HepG2 (cell line): Measurements from ENCODE around the gene GATM. TPM values are rescaled to one million over a fixed set of nuclear protein-coding genes. Genes with fewer than 3 reads are reported as not detected.

Experiments
- ATAC-seq: fragments of 200-7000 bp; cut with Tn5 transposase; 3 replicates; pipeline ENCODE4 v1.9.1; 2020; ENCODE audit warnings: mild to moderate bottlenecking, moderate library complexity
- BruUV-seq: library from RNA; stranded (reverse); fragments of 400-500 nt; replicated peaks from 2 replicates; lab custom pipeline; 2021; lab: Mats Ljungman, UMichigan
- CTCF ChIA-PET: fragments of 300-600 bp; formaldehyde crosslinking; extraction: SDS; loops from one replicate; lab custom pipeline; 2021; ENCODE audit warnings: low total read pairs, inconsistent platforms, low intra/inter-chr PET ratio; lab: Yijun Ruan, JAX
- POLR2A ChIA-PET: fragments of 350-600 bp; sonication (Branson Sonifier 250); formaldehyde crosslinking; loops from one replicate; lab custom pipeline; 2020; ENCODE audit warnings: antibody characterized with exemption, inconsistent platforms; lab: Yijun Ruan, JAX
- DNase-seq: peaks from one replicate; pipeline ENCODE4 v3.0.0-alpha.2; 2015; ENCODE audit warnings: low spot score
- FAIRE-seq: peaks from 3 replicates; lab custom pipeline; 2011; peaks lifted over from hg19 to GRCh38; lab: Jason Lieb, UNC
- H2AFZ ChIP-seq: one replicate; pipeline ENCODE4 v1.6.1; 2011; ENCODE audit warnings: low read length, inconsistent platforms
- H3K27ac ChIP-seq: fragments of 300-600 bp; 3 replicates; pipeline ENCODE4 v1.8.0; 2011; ENCODE audit warnings: mixed run types, mild to moderate bottlenecking, mixed read lengths, low read length, inconsistent platforms; ENCODE audit not compliant: insufficient read depth; ENCODE audit errors: extremely low read length
- H3K27me3 ChIP-seq, 2 experiments: fragments of 200-600 bp in 1 of 2; 2 replicates in 1 of 2; 3 replicates in 1 of 2; pipeline versions ENCODE4 v1.6.0 to v1.8.0; 2011; ENCODE audit warnings: low read length in 2 of 2, mild to moderate bottlenecking in 2 of 2, moderate library complexity in 2 of 2, inconsistent platforms in 1 of 2; ENCODE audit not compliant: insufficient read depth in 2 of 2, control insufficient read depth in 1 of 2
- H3K36me3 ChIP-seq, 2 experiments: fragments of 200-600 bp in 1 of 2; replicated peaks in 1 of 2; 2 replicates in 1 of 2; 3 replicates in 1 of 2; pipeline versions ENCODE4 v1.5.1 to v1.8.0; 2011; ENCODE audit warnings: low read length in 2 of 2, inconsistent platforms in 1 of 2; ENCODE audit not compliant: insufficient read depth in 2 of 2, control insufficient read depth in 1 of 2
- H3K4me1 ChIP-seq: 2 replicates; pipeline ENCODE4 v1.5.1; 2012; ENCODE audit warnings: low read length, inconsistent platforms; ENCODE audit not compliant: insufficient read depth
- H3K4me2 ChIP-seq: 2 replicates; pipeline ENCODE4 v1.6.0; 2011; ENCODE audit warnings: low read depth, low read length, inconsistent platforms
- H3K4me3 ChIP-seq, 3 experiments: fragments of 200-600 bp in 1 of 3; sonication (generic), shearing (Covaris generic) in 1 of 3; replicated peaks in 1 of 3; 2 replicates each; pipeline ENCODE4 v1.5.1; 2011 to 2016; ENCODE audit warnings: low read length in 3 of 3, inconsistent platforms in 2 of 3, low read depth in 2 of 3, mild to moderate bottlenecking in 2 of 3, control low read depth in 1 of 3, mixed read lengths in 1 of 3; ENCODE audit not compliant: insufficient read depth in 1 of 3
- H3K79me2 ChIP-seq: one replicate; pipeline ENCODE4 v1.6.1; 2011; ENCODE audit warnings: low read length, inconsistent platforms; ENCODE audit not compliant: insufficient read depth
- H3K9ac ChIP-seq: 2 replicates; pipeline ENCODE4 v1.6.0; 2011; ENCODE audit warnings: mild to moderate bottlenecking, low read depth, low read length, inconsistent platforms; ENCODE audit not compliant: insufficient read depth
- H3K9me3 ChIP-seq: 2 replicates; pipeline ENCODE4 v1.5.1; 2012; ENCODE audit warnings: mild to moderate bottlenecking, low read length
- H4K20me1 ChIP-seq: 2 replicates; pipeline ENCODE4 v1.6.0; 2011; ENCODE audit warnings: inconsistent platforms, mild to moderate bottlenecking, low read length, moderate library complexity; ENCODE audit not compliant: insufficient read depth
- ARID3A ChIP-seq: IDR thresholded peaks from 2 replicates; pipeline ENCODE4 v1.6.1; 2012; ENCODE audit warnings: low read depth, low read length, improper control_type of control experiment
- BCL6 ChIP-seq: IDR thresholded peaks from 2 replicates; pipeline ENCODE4 v1.6.1; 2016; ENCODE audit warnings: missing genetic modification reagents, missing compliant biosample characterization
- CEBPG ChIP-seq: IDR thresholded peaks from 2 replicates; pipeline ENCODE4 v1.6.1; 2016
- DRAP1 ChIP-seq: IDR thresholded peaks from 2 replicates; pipeline ENCODE4 v1.6.1; 2016; ENCODE audit warnings: missing genetic modification reagents, missing compliant biosample characterization
- FOXA3 ChIP-seq: IDR thresholded peaks from 2 replicates; pipeline ENCODE4 v1.6.1; 2016; ENCODE audit warnings: missing genetic modification reagents, missing compliant biosample characterization
- IRF2 ChIP-seq: IDR thresholded peaks from 2 replicates; pipeline ENCODE4 v1.6.1; 2018; ENCODE audit warnings: missing genetic modification reagents, missing compliant biosample characterization
- NFATC3 ChIP-seq: sonication (generic); formaldehyde crosslinking; IDR thresholded peaks from 2 replicates; pipeline ENCODE4 v1.5.1; 2020; ENCODE audit warnings: mild to moderate bottlenecking, missing genetic modification reagents
- NFIC ChIP-seq: IDR thresholded peaks from 2 replicates; pipeline ENCODE4 v1.6.1; 2012; ENCODE audit warnings: mild to moderate bottlenecking, low read length, inconsistent platforms
- POLR2A ChIP-seq, 2 experiments: IDR thresholded peaks; 2 replicates each; pipeline ENCODE4 v1.6.1; 2011; ENCODE audit warnings: low read depth in 2 of 2, low read length in 2 of 2, mild to moderate bottlenecking in 1 of 2, moderate library complexity in 1 of 2; ENCODE audit not compliant: insufficient read depth in 1 of 2
- PPARG ChIP-seq: conservative IDR thresholded peaks from 2 replicates; pipeline ENCODE4 v1.6.1; 2016; ENCODE audit warnings: missing biosample characterization, missing genetic modification reagents
- RAD21 ChIP-seq: fragments of 450-650 bp; formaldehyde crosslinking; IDR thresholded peaks from 2 replicates; pipeline ENCODE4 v1.5.0; 2020; ENCODE audit warnings: mild to moderate bottlenecking
- RARA ChIP-seq: IDR thresholded peaks from 2 replicates; pipeline ENCODE4 v1.6.1; 2016; ENCODE audit warnings: missing genetic modification reagents, missing compliant biosample characterization
- RXRB ChIP-seq: IDR thresholded peaks from 2 replicates; pipeline ENCODE4 v1.6.1; 2016; ENCODE audit warnings: borderline replicate concordance, missing genetic modification reagents, missing compliant biosample characterization
- SMYD3 ChIP-seq: sonication (generic); formaldehyde crosslinking; IDR thresholded peaks from 2 replicates; pipeline ENCODE4 v1.8.1; 2023; ENCODE audit warnings: mild to moderate bottlenecking, missing genetic modification reagents
- ZMYM2 ChIP-seq: sonication (generic); formaldehyde crosslinking; IDR thresholded peaks from 2 replicates; pipeline ENCODE4 v1.8.0; 2022; ENCODE audit warnings: mild to moderate bottlenecking, missing genetic modification reagents
- ZNF510 ChIP-seq: sonication (generic); formaldehyde crosslinking; IDR thresholded peaks from 2 replicates; pipeline ENCODE4 v1.4.0; 2020; ENCODE audit warnings: low read depth, mild to moderate bottlenecking, missing genetic modification reagents
- ZNF775 ChIP-seq: sonication (generic); formaldehyde crosslinking; IDR thresholded peaks from 2 replicates; pipeline ENCODE4 v1.4.0; 2020; ENCODE audit warnings: missing genetic modification reagents, mild to moderate bottlenecking, moderate library complexity, borderline replicate concordance
- ZNF780A ChIP-seq: sonication (generic); formaldehyde crosslinking; IDR thresholded peaks from 2 replicates; pipeline ENCODE4 v1.8.0; 2022; ENCODE audit warnings: mild to moderate bottlenecking, missing genetic modification reagents, moderate library complexity
- WGBS: methylation state at CpG from one replicate; pipeline ENCODE4 v1.1.6; 2017; ENCODE audit warnings: low lambda C conversion rate; 5-methylcytosine and 5-hydroxymethylcytosine counted together
- in situ Hi-C: cut with HindIII; loops from 2 replicates; pipeline ENCODE4 v1.10.0; 2017; ENCODE audit warnings: low pct_unique_long_range_greater_than_20kb; ENCODE audit not compliant: extremely low pct_ligation_motif_present
- intact Hi-C: fragments of 100-400 bp; cut with micrococcal nuclease; formaldehyde crosslinking; loops from one replicate; pipeline ENCODE4 v1.10.0; 2022; ENCODE audit not compliant: unreplicated experiment
- polyA plus RNA-seq, 8 experiments: library from polyadenylated mRNA; depleted of rRNA in 3 of 8; stranded (reverse) in 7 of 8; unstranded in 1 of 8; fragments of >200 nt; fragmentation: Illumina TruSeq in 4 of 8; extraction: Trizol in 4 of 8; gene quantifications; 2 replicates each; pipeline versions ENCODE4 v1.2.1 to v1.2.3, GENCODE V29; 2011 to 2016; ENCODE audit warnings: low read depth in 4 of 8, missing spikeins in 1 of 8, mixed read lengths in 1 of 8; ENCODE audit not compliant: insufficient read depth in 1 of 8
- total RNA-seq, 5 experiments: library from RNA; depleted of rRNA; stranded (reverse); fragments of >200 nt; fragmentation: Illumina TruSeq; extraction: Trizol; gene quantifications; 2 replicates each; pipeline ENCODE4 v1.2.3, GENCODE V29; 2016; ENCODE audit warnings: low read depth in 1 of 5

Gene GATM
- total and polyA plus RNA-seq, 2 of the 13 experiments (the other 11 are each of a cell fraction or from before 2014, with no cell fraction given) = 2.1 to 16.8 TPM

GRCh38 chr15:45394681-45395080, 16.3 kb upstream of the GATM start:
- Histone ChIP-seq H2AFZ (no peak overlapping the region), H3K79me2 (peaks cover 45% of the 10 kb centered on the region), H3K27me3 (no peaks in the 10 kb centered on the region), H3K36me3 (no peaks in the 10 kb centered on the region), H3K4me3 (peak overlapping the region; percentile 34 to 46 (median 40); a peak in 4 of 6 replicates), H3K4me2 (peak overlapping the region; percentile 55), H3K27ac (peak overlapping the region; percentile 24), H3K9ac (peak overlapping the region; percentile 47; the same call in 1 of the 2 replicates), H4K20me1 (no peaks in the 10 kb centered on the region), H3K4me1 (peaks cover 73% of the 10 kb centered on the region), H3K9me3 (no peaks in the 10 kb centered on the region)
- ChIA-PET POLR2A (no interaction called here), CTCF (no interaction called here)
- ATAC-seq (no peak), FAIRE-seq (no peak), DNase-seq (no peak)
- BruUV-seq = no TSS peak
- TF ChIP-seq RARA (CRISPR knock-in tag) (no peak), FOXA3 (CRISPR knock-in tag) (no peak), ZNF780A (CRISPR knock-in tag) (no peak), ZNF510 (CRISPR knock-in tag) (no peak), NFATC3 (no peak), NFIC (no peak), SMYD3 (CRISPR knock-in tag) (no peak)
- in situ Hi-C loops = no loop called here
- 96% methylated on average over 2 of the region's 2 CpGs for WGBS
- intact Hi-C loops = loop anchor here (1.0 kb wide), 1 partner anchor 87 kb away; no protein-coding TSS in a partner anchor

- in situ Hi-C loops = no loop called here
- H4K20me1 ChIP-seq = no peaks in the 10 kb centered on the region
- H3K4me1 ChIP-seq = peaks cover 74% of the 10 kb centered on the region
- DNase-seq (peak; percentile 59), FAIRE-seq (peak; percentile 39), ATAC-seq (peak; percentile 97)
- ChIA-PET POLR2A (interaction anchor here (1.2 kb wide), 1 partner anchor 8 kb away, joined by 6 read pairs; a partner anchor contains a TSS), CTCF (interaction anchor here (0.8 to 1.2 kb wide), 2 partner anchors 87 to 189 kb away, joined by 4 to 9 read pairs; no protein-coding TSS in a partner anchor)
- H3K9ac ChIP-seq = peak overlapping the region; percentile 47; the same call in 1 of the 2 replicates
- no peak overlapping the region for H2AFZ ChIP-seq
- no peak overlapping the region for H3K27ac ChIP-seq
- peaks cover 45% of the 10 kb centered on the region for H3K79me2 ChIP-seq
- no TSS peak for BruUV-seq
- 29% methylated on average over 3 of the region's 3 CpGs for WGBS
- H3K4me3 ChIP-seq = peak overlapping the region in 2 of 3 experiments; percentile 5 to 34; a peak in 1 of 6 replicates
- intact Hi-C loops = loop anchor here (1.0 kb wide), 1 partner anchor 87 kb away; no protein-coding TSS in a partner anchor
- no peaks in the 10 kb centered on the region for H3K9me3 ChIP-seq
- H3K27me3 ChIP-seq = no peaks in the 10 kb centered on the region
- H3K36me3 ChIP-seq = no peaks in the 10 kb centered on the region
- H3K4me2 ChIP-seq = peak overlapping the region; percentile 55
- peak; percentile 74; the same call in 1 of the 2 replicates for TF ChIP-seq ARID3A
- peak; percentile 64; the same call in 1 of the 2 replicates for TF ChIP-seq RAD21 (CRISPR knock-in tag)
- no peak for TF ChIP-seq ZNF775 (CRISPR knock-in tag)
- peak; percentile 51; the same call in 1 of the 2 replicates for TF ChIP-seq ZMYM2
- peak; percentile 9; the same call in 1 of the 2 replicates for TF ChIP-seq BCL6
- TF ChIP-seq PPARG (CRISPR knock-in tag) = peak; percentile 63; the same call in 1 of the 2 replicates
- TF ChIP-seq POLR2A (IDR thresholded peaks at IDR 0.05; ENCODE audit: insufficient read depth in 1 of 2, low read depth in 2 of 2, low read length in 2 of 2) = peak in 1 of 2 experiments; percentile 51; a peak in 1 of 4 replicates
- 0 out of 2 replicates have a peak, but pooled peaks have one; percentile 17 for TF ChIP-seq DRAP1 (CRISPR knock-in tag)
- TF ChIP-seq IRF2 (CRISPR knock-in tag) = peak; percentile 44; the same call in 1 of the 2 replicates
- TF ChIP-seq CEBPG (CRISPR knock-in tag) = peak; percentile 80
- TF ChIP-seq RXRB (CRISPR knock-in tag) = 0 out of 2 replicates have a peak, but pooled peaks have one; percentile 37
Measured at GRCh38 chr15:45393851-45394250, 15.5 kb upstream of the GATM start.
